Anterior cingulate cortex (tissue), 58 donors: ENCODE measurements around the gene HHATL.

ENCODE experiments used
- DNase-seq, 58 donors: peaks; one replicate each; lab custom pipeline; 2025; lab: John Stamatoyannopoulos, UW

Gene HHATL

DNA sequence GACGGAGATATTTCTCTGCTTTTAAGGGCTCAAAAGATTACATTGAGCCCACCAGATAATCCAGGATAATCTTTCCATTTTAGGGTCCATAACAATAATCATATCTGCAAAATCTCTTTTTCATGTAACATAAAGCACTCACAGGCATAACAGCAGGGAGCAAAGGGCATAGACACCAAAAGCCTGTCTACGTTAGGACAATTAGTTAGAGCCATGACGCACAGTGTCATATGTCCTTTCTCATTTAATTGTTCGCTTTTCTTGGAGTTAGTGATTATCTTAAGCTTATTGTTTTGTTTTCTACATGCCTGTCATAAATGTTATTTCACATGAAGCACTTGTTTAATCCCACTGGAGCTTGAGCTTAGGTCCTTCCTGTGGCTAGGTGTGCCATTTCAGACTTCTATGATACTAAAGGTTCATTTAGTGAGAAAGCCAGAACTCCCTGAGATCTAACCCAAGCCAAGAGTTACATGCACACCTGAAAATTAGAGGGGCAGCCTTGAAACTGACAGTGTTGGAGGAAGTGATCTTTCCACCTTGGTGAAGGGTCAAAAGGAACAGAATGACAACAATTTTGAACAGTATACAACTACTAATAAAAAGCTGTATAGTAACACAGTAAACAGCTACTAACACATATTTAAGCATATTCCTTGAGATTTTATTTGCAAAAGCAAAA is 11.7 kb upstream of the HHATL start:
- no peak for DNase-seq

- DNase-seq: no peak
Observed at GRCh38 chr3:42713747-42714146, 11.1 kb upstream of the HHATL start.

GRCh38 chr3:42712688-42713372 is 10.2 kb upstream of the HHATL start:
- DNase-seq: no peak

DNA sequence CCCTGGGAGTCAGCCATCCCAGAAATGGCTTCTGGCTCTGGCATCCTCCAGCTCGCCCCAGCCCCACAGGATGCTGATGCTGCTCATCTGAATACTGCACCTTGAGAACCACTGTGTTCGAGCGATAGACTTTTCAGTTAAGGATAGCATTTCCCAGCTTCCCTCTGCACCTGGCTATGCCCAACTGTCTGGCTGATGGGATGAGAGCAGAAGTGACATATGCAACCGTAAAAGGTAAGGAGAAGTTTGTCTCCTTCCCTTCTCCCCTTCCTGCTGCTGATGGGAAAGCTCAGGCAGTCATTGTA is 9.7 kb upstream of the HHATL start:
- no peak for DNase-seq

- DNase-seq: no peak
Observed at GRCh38 chr3:42711491-42712343, 9.1 kb upstream of the HHATL start.

DNA sequence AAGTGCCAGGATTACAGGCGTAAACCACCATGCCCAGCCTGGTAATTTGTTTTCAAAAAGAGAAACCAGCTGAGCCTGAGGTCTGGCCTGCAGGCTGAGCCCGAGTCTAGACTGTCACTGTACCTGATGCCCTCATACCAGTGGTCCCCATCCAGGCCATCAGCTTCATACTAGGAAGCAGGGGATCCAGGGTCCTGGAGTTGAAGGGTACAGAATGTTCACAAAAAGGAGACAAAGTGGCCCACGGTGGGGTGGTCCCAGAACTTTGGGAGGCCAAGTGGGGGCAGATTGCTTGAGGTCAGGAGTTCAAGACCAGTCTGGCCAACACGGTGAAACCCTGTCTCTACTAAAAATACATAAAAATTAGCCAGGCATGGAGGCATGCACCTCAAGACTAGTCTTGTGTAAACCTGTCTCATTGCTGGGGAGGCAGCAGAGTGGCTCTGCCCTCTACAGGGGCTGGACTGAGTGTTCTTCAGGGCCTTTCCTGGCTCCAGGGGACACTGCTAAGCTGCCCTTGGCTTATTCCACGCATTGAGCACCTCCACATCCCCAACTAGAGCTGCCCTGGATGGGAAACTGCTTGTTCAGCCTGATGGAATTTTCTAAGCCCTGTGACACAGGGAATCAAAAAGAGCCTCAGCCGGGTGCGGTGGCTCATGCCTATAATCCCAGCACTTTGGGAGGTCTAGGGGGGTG is 7.9 kb upstream of the HHATL start:
- DNase-seq: no peak

- no peak for DNase-seq
Observed at GRCh38 chr3:42709621-42710020, 7.0 kb upstream of the HHATL start.

DNA sequence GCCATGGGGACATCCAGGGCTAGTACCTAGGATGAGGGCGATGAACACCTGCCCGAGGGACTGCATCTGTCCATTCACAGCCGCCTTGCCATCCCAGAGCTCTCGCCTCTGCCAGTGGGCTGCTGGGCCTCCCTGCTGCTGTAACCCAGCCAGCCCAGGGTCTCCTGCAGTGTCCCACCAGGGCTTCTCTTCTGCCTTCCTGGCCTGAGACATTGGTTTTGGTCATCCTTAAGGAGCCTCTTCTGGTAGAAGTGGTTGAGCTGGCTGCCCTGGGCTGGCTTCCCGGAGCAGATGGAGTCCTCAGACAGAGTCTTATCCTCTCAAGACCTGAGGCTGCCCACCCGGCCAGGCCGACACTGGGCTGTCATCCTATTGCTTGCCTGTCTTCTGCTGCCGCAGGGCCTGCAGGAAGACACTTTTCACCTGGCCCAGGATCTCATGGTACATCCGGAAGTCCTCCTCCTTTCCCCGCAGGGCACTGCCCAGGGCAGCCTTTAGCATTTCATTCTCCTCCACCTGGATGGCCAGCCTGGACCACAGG is 6.1 kb upstream of the HHATL start:
- DNase-seq: no peak

DNA sequence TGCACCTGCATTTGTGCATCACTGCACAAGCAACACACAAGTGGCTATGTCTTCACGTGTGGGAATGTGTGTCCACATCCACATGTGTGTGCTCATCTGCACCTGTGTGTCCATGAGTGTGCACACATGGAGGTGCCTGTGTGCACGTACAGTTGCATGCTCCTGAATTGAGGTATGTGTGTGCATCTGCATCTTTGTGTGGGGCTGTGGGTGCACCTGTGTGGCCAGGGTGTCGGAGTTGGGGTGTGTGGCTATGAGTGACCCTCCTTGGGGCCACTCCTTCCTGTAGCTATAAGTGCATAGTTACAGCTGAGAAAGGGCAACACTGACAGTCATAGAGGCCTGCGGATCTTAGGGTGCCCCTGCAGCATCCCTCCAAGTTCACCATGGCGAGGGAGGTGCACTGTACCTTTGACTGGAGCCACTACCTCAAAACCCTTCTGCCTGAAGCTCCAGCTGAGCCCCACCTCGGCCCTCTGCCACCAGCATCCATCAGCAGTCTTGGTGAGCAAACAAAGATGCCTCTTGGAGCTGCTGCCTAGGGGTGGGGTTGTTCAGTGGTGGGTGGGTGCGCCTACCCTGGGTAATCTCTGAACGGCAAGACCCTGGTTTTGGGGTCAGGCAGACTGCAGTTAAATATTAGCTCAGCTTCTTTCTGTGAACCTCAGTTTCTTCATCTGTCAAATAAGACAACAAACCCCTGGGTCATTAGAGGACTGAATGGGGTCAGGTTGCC is 5.2 kb upstream of the HHATL start:
- no peak for DNase-seq

DNA sequence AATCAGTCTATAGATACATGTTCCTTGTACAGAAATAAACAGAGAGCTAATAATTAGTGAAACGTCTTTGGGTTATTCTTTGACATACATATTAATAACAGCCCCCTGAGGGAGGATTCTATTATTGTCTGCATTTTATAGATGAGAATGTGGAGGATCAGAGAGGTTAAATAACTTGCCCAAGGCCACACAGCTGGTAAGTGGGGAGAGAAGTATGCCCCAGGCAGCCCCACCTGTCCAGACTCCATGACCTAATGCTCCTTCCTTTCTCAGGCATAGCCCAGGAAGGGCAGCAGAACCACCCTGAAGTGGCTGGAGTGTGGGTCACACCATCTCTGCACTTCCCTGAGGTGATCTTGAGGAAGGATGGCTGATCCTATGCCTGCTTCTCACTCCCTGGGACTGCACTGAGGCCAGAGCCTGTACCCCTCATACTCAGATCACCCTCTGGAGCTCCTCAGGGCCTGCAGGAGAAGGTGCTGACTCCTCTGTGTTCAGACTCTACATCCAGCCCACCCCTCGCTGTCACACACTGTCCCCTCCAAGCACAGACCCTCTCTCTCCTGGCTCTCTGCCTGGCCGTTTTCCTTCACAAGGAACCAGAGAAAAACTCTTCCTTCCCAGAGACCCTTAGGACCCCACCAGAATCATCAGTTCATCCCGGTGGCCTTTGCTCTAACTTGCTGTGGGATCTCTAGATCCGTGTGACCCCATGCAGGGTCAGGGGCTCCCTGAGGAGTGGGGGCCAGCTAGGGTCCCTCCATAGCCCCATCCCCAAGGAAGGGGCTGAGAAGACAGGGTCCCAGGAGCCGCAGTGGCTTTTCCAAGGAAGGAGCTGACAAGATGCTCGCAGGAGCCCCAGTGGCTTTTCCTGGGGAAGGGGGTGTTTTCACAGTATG is 4.4 kb upstream of the HHATL start:
- DNase-seq: no peak

- no peak for DNase-seq
Observed at GRCh38 chr3:42705962-42706585, 3.5 kb upstream of the HHATL start.

- DNase-seq: no peak
Observed at GRCh38 chr3:42705058-42705767, 2.6 kb upstream of the HHATL start.

DNA sequence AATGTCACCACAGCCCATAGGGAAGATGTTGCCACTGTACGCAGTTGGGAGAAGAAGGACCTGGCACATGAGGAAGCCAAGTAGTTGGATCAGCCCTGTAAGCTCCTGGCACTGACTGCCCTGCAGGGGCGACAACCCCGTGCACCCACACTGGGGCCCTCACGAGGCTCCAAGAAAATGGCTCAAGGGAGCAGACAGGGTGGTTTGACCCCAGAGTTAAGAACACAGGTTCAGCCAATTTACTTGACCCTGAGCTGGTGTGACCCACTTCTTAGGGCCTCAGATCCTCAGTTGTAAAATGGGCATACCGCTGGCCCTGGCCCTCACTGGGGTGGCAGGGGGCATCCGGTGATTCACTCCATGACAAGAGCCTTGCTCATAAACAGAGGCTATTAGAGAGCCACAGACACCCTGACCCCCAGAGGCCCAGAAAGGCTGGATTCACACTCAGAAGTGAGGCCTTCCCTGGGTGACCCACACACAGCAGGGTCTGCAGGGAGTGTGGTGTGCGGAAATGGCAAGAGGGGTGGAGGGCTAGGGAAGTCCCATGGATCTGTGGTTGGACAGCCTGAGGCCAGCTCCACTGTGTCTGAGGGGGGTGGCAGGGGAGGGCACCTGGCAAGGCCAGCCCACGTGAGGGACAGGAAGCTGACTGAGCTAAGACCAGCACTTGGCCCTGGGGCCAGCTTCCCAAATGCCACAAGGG is 1.7 kb upstream of the HHATL start:
- no peak for DNase-seq

DNA sequence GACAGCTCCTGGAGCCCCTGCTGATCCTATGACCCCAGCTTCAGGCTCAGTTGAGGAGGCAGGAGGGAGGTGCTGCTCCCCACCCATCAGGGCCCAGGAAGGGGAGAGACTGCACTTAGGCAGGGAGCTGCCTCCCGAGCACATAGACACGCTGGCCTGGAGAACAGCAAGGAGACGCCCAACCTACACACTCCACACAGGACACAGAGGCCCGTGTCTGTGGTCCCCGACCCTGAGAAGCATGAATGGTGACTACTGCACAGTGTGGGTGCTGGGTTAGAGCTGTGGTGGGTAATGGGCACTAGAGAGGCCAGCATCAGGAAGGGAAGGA is 1.1 kb upstream of the HHATL start:
- DNase-seq: no peak

DNA sequence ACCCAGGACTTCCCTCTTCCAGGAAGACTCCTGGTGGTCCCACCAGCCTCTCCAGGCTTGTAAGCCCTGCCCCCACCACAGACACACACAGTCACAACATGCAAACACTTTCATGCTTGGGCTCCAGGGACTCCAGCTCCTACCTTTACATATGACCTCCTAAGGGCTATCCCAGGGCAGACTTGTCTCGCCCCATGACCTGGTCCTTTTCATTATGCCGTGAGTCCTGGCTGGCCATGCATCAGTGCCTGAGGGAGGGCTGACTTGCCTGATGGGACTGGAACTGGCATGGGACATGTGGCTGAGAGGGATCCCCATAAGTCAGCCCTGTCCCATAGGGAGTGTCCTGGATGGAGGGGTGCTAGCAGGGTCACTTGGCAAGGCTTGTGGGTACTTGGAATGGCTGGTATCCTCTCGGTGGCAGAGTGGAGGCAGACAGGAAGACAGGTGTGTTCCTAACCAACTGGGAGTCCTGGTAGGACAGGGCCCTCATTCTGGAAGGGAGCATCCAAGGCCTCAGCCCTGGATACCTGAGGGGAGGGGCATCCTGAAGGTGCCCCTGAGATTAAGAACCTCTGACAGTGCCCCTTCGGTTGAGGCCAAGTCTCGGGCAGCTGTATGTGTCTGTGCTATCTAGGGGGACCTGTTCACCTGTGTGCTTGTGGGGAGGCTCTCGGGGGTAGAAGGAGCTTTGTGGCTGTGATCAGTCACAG is 540 bp upstream of the HHATL start:
- DNase-seq: no peak

DNA sequence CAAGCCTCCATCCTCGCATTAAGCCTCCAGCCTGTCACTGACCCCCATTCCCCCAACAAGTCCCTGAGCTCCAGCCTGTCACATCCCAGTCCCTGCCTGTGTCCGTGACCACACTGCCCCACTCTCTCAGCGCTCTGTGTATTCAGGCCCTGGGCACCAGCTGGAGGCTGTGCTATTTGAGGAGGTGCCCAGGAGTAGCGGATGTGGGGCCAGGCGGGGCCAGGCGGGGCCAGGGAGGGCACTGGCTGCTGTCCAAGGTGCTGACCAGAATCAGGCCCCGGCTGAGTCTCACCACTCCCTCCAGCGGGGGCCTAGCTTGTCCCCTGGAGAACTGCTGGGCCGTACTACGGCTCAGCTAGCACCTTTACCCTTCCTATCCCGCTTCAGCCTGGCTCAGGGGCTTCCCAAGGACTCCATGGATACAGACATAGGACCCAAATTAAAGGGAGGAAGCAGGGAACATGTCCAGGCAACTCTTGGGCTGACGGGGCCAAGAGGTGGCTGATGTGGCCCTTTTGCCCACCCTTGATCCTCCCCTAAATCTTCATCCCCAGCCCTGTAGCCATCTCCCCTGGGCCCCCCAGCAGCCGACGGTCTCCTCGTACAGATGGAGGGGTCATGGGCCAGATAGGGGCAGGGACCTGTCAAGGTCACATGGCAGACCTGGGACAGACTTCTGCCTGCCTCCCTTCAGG is 1.1 kb downstream of the HHATL start:
- DNase-seq: peak in 56 of 58 donors; percentile 14 to 90 (median 70)
